Esophagus squamous epithelium (tissue), 5 donors: ENCODE data around the gene GP9. TPM values are rescaled to one million over a fixed set of nuclear protein-coding genes. Genes with fewer than 3 reads are reported as not detected.

ENCODE experiments used
- DNase-seq: peaks from one replicate; lab custom pipeline; 2025; lab: John Stamatoyannopoulos, UW
- H3K27ac ChIP-seq, 4 donors: fragments of 200-600 bp; sonication (generic); one replicate each; pipeline ENCODE4 v1.5.1; 2016 to 2019; ENCODE audit warnings: mild to moderate bottlenecking in 1 of 4
- H3K27me3 ChIP-seq, 4 donors: fragments of 200-600 bp; sonication (generic); 1 replicate in 3 of 4; 2 replicates in 1 of 4; pipeline versions ENCODE4 v1.5.1 to v1.6.0; 2017 to 2021; ENCODE audit warnings: antibody characterized with exemption in 1 of 4
- H3K36me3 ChIP-seq, 3 donors: fragments of 200-600 bp; sonication (generic); one replicate each; pipeline ENCODE4 v1.5.1; 2016 to 2019
- H3K4me1 ChIP-seq, 3 donors: fragments of 200-600 bp; sonication (generic); one replicate each; pipeline ENCODE4 v1.5.1; 2017 to 2019
- H3K4me3 ChIP-seq, 4 donors: fragments of 200-600 bp; sonication (generic); 1 replicate in 3 of 4; 2 replicates in 1 of 4; pipeline ENCODE4 v1.5.1; 2016 to 2019; ENCODE audit warnings: mild to moderate bottlenecking in 2 of 4, moderate library complexity in 1 of 4
- H3K9me3 ChIP-seq, 3 donors: fragments of 200-600 bp; sonication (generic); one replicate each; pipeline ENCODE4 v1.5.1; 2016 to 2019
- POLR2A ChIP-seq, 4 donors: fragments of 450-650 bp; IDR thresholded peaks; one replicate each; pipeline ENCODE4 v1.6.1; 2017; ENCODE audit warnings: antibody characterized with exemption in 4 of 4, mild to moderate bottlenecking in 4 of 4, moderate library complexity in 3 of 4
- WGBS, 2 donors: methylation state at CpG; one replicate each; pipeline ENCODE4 v1.1.5; 2018; 5-methylcytosine and 5-hydroxymethylcytosine counted together
- intact Hi-C: fragments of 100-400 bp; cut with DNase I; formaldehyde crosslinking; loops from one replicate; pipeline ENCODE4 v1.15.0; 2022
- total RNA-seq, 4 donors: library from RNA; depleted of rRNA; stranded (reverse); fragments of >200 nt; gene quantifications; one replicate each; pipeline ENCODE4 v1.1.0, GENCODE V29; 2016
- TF ChIP-seq, protein P1 (sequence below), 6 experiments: fragments of 450-650 bp in 4 of 6; fragments of 200-600 bp in 2 of 6; sonication (generic) in 2 of 6; IDR thresholded peaks; one replicate each; pipeline ENCODE4 v1.5.1; 2016 to 2019; ENCODE audit warnings: antibody characterized with exemption in 6 of 6, mild to moderate bottlenecking in 4 of 6, moderate library complexity in 4 of 6
- donor health status: DM: yes; HTN: yes; CAD: no.

The GP9 gene
- total RNA-seq, 4 donors from 2014 or later: not detected

DNA sequence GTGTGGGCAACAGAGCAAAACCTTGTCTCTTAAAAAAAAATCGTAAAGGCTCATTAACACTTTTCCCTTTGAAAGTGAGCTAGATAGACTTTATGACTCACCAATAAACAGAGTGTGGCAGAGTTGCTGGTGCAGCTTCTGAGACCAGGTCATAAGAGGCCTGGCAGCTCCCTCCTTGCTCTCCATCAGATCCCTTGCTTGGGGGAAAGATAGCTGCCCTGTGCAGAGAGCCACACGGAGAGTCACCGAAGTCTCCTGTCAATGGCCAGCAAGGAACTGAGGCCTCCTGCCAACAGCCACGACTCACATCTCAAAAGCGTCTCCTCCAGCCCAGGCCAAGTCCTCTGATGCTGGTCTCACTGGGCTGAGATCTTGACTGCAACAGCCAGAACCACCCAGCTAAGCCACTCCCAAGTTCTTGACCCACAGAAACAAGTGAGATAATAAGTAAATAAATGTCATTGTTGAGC is 8.7 kb upstream of the GP9 start:
- Histone ChIP-seq H3K27ac (peak overlapping the region in 3 of 4 donors; percentile 25 to 68 (median 66)), H3K27me3 (peaks cover 0 to 15% (median 0%) of the 10 kb centered on the region in 4 donors), H3K4me3 (no peak overlapping the region), H3K4me1 (peaks cover 10 to 34% (median 13%) of the 10 kb centered on the region in 3 donors), H3K36me3 (no peaks in the 10 kb centered on the region), H3K9me3 (no peaks in the 10 kb centered on the region)
- intact Hi-C loops: no loop called here
- no peak for TF ChIP-seq POLR2A (IDR thresholded peaks at IDR 0.05)
- TF ChIP-seq, protein P1, sequence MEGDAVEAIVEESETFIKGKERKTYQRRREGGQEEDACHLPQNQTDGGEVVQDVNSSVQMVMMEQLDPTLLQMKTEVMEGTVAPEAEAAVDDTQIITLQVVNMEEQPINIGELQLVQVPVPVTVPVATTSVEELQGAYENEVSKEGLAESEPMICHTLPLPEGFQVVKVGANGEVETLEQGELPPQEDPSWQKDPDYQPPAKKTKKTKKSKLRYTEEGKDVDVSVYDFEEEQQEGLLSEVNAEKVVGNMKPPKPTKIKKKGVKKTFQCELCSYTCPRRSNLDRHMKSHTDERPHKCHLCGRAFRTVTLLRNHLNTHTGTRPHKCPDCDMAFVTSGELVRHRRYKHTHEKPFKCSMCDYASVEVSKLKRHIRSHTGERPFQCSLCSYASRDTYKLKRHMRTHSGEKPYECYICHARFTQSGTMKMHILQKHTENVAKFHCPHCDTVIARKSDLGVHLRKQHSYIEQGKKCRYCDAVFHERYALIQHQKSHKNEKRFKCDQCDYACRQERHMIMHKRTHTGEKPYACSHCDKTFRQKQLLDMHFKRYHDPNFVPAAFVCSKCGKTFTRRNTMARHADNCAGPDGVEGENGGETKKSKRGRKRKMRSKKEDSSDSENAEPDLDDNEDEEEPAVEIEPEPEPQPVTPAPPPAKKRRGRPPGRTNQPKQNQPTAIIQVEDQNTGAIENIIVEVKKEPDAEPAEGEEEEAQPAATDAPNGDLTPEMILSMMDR (IDR thresholded peaks at IDR 0.05): no peak
- DNase-seq: no peak
- WGBS, 2 donors: 48 to 49% methylated on average over 3 to 4 of the region's 5 CpGs

- Histone ChIP-seq H3K36me3 (no peaks in the 10 kb centered on the region), H3K27me3 (peaks cover 0 to 7% (median 0%) of the 10 kb centered on the region in 4 donors), H3K4me1 (peaks cover 10 to 30% (median 13%) of the 10 kb centered on the region in 3 donors), H3K27ac (peak overlapping the region in 3 of 4 donors; percentile 36 to 68 (median 66)), H3K9me3 (no peaks in the 10 kb centered on the region), H3K4me3 (no peak overlapping the region)
- intact Hi-C loops: no loop called here
- DNase-seq: no peak
- TF ChIP-seq POLR2A (IDR thresholded peaks at IDR 0.05): no peak
- TF ChIP-seq, protein P1 (IDR thresholded peaks at IDR 0.05): no peak
- 61 to 70% methylated on average over 5 to 6 of the region's 6 CpGs for WGBS, 2 donors
Measured at GRCh38 chr3:129052675-129053074, 7.9 kb upstream of the GP9 start.

DNA sequence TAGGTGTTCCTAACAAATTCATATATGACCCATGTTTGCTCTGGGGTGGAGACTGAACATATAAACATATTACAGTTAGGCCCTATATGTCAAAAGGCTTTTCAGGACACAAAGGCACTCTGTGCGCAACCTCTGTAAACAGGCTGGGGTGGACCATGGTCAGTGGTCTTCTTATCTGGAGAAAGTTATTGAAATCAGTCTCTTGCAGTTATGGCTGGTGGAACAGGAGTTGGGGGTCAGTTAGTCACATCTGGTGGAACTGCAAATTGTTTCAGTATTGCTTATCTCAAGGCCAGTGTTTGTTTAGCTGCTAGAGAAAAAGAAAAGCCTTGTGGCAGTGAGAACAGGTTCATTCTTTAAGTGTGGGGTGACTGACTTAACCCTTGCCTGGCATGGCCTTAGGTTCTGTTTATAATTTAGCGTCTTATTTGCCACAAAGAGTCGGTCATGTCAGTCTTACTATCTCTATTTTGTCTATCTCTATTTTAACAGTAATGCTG is 5.9 kb upstream of the GP9 start:
- Histone ChIP-seq H3K27me3 (no peaks in the 10 kb centered on the region), H3K36me3 (no peaks in the 10 kb centered on the region), H3K4me1 (peaks cover 10 to 45% (median 19%) of the 10 kb centered on the region in 3 donors), H3K4me3 (no peak overlapping the region), H3K9me3 (no peaks in the 10 kb centered on the region), H3K27ac (no peak overlapping the region)
- DNase-seq: no peak
- no peak for TF ChIP-seq POLR2A (IDR thresholded peaks at IDR 0.05)
- TF ChIP-seq, protein P1 (IDR thresholded peaks at IDR 0.05): no peak
- intact Hi-C loops: no loop called here
- 79 to 95% methylated on average over 3 of the region's 3 CpGs for WGBS, 2 donors

DNA sequence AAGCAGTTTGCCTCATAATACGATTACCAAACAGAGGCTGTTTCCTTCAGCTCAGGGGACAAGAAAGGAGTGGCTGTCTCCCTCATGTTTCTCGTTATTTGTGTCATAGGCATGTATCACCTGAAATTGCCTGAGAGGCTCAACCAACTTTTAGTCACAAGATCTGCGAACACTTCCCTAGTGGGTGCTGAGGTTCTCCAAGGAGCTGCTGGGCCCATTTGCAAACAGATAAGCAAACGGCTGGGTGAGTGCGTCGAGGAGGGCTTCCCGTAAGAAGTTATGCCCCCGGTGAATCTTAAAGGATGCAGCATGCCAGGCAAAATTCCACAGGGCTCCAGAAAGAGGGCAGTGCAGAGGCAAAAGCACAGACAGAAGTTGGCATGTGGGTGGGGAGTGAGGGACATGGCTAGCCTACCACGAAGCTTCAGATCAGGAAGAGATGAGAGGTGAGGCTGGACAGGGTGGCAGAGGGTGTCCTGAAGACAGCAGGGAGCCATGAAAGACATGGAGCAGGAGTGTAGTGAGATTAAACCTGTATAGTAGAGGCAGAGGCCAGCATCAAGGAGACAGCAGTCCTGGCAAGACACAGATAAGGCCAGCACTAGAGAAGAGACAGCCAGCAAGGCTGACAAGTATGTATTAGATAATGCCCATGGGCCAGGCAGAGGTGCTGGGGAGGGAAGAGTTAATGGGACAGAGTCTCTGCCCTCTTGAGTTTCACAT is 4.0 kb upstream of the GP9 start:
- H3K4me1 ChIP-seq: peaks cover 10 to 42% (median 16%) of the 10 kb centered on the region in 3 donors
- TF ChIP-seq, protein P1 (IDR thresholded peaks at IDR 0.05): no peak
- TF ChIP-seq POLR2A (IDR thresholded peaks at IDR 0.05): no peak
- intact Hi-C loops: no loop called here
- H3K27me3 ChIP-seq: no peaks in the 10 kb centered on the region
- no peaks in the 10 kb centered on the region for H3K36me3 ChIP-seq
- H3K27ac ChIP-seq: no peak overlapping the region
- no peaks in the 10 kb centered on the region for H3K9me3 ChIP-seq
- no peak overlapping the region for H3K4me3 ChIP-seq
- WGBS, 2 donors: 60 to 68% methylated on average over 4 to 6 of the region's 9 CpGs
- no peak for DNase-seq

GRCh38 chr3:129057249-129057648 is 3.3 kb upstream of the GP9 start:
- Histone ChIP-seq H3K27ac (no peak overlapping the region), H3K27me3 (no peaks in the 10 kb centered on the region), H3K9me3 (no peaks in the 10 kb centered on the region), H3K36me3 (no peaks in the 10 kb centered on the region), H3K4me3 (no peak overlapping the region), H3K4me1 (peaks cover 10 to 35% (median 10%) of the 10 kb centered on the region in 3 donors)
- intact Hi-C loops: no loop called here
- 86 to 89% methylated on average over 4 of the region's 4 CpGs for WGBS, 2 donors
- DNase-seq: no peak
- TF ChIP-seq POLR2A (IDR thresholded peaks at IDR 0.05): no peak
- TF ChIP-seq, protein P1 (IDR thresholded peaks at IDR 0.05): no peak
